K562 (cell line): Measurements from ENCODE around the gene IL10RB. TPM values are rescaled to one million over a fixed set of nuclear protein-coding genes. Genes with fewer than 3 reads are reported as not detected.
A peak's percentile ranks its signal among the peaks of the same experiment; 100 is the strongest.

Experiments
- ARID2 ChIP-seq: fragments of 450-650 bp; IDR thresholded peaks from 2 replicates; pipeline ENCODE4 v1.6.1; 2017; ENCODE audit warnings: antibody characterized with exemption, mild to moderate bottlenecking
- MEF2A ChIP-seq: IDR thresholded peaks from 2 replicates; pipeline ENCODE4 v1.6.1; 2011; ENCODE audit warnings: low read depth, mild to moderate bottlenecking, low read length, moderate library complexity; ENCODE audit not compliant: control insufficient read depth
- MYC ChIP-seq, 2 experiments: fragments of 250-450 bp in 1 of 2; sonication (Bioruptor Pico) in 1 of 2; IDR thresholded peaks; 2 replicates each; pipeline versions ENCODE4 v1.5.1 to v1.6.1; 2012 to 2021; ENCODE audit warnings: low read depth in 2 of 2, borderline replicate concordance in 1 of 2, improper control_type of control experiment in 1 of 2, low read length in 1 of 2, mild to moderate bottlenecking in 1 of 2, moderate library complexity in 1 of 2
- SIX5 ChIP-seq, 2 experiments: IDR thresholded peaks; 2 replicates each; pipeline ENCODE4 v1.6.1; 2011; ENCODE audit warnings: low read length in 2 of 2, borderline replicate concordance in 1 of 2, low read depth in 1 of 2, mild to moderate bottlenecking in 1 of 2, moderate library complexity in 1 of 2; ENCODE audit not compliant: insufficient read depth in 1 of 2
- SMAD2 ChIP-seq: fragments of 150-350 bp; IDR thresholded peaks from 2 replicates; pipeline ENCODE4 v1.6.1; 2014; ENCODE audit warnings: low read depth, mild to moderate bottlenecking, low read length
- THRAP3 ChIP-seq: fragments of 450-650 bp; IDR thresholded peaks from 2 replicates; pipeline ENCODE4 v1.6.1; 2016; ENCODE audit warnings: mild to moderate bottlenecking, inconsistent platforms, borderline replicate concordance
- TOE1 ChIP-seq, 2 experiments: fragments of 450-650 bp in 1 of 2; sonication (generic) in 1 of 2; formaldehyde crosslinking in 1 of 2; IDR thresholded peaks; 2 replicates each; pipeline versions ENCODE4 v1.7.1 to v1.8.0; 2016 to 2022; ENCODE audit warnings: borderline replicate concordance in 2 of 2, mild to moderate bottlenecking in 2 of 2, antibody characterized with exemption in 1 of 2, inconsistent platforms in 1 of 2, low read depth in 1 of 2, missing genetic modification reagents in 1 of 2, moderate library complexity in 1 of 2
- U2AF1 ChIP-seq: fragments of 200-400 bp; formaldehyde crosslinking; optimal IDR thresholded peaks from 2 replicates; pipeline ENCODE3; 2017; ENCODE audit warnings: mild to moderate bottlenecking, low read depth, low read length, moderate library complexity
- ZFP30 ChIP-seq: fragments of 250-450 bp; sonication (Bioruptor Pico); IDR thresholded peaks from 2 replicates; pipeline ENCODE4 v1.8.0; 2022; ENCODE audit warnings: moderate library complexity, mild to moderate bottlenecking, inconsistent platforms, borderline replicate concordance
- ZKSCAN3 ChIP-seq: fragments of 250-450 bp; sonication (Bioruptor Pico); IDR thresholded peaks from 2 replicates; pipeline ENCODE4 v1.4.0; 2020
- ZNF436 ChIP-seq: fragments of 250-450, 450-650 bp; sonication (Bioruptor Pico); formaldehyde crosslinking; IDR thresholded peaks from 2 replicates; pipeline ENCODE4 v1.7.0; 2020; ENCODE audit warnings: mild to moderate bottlenecking
- polyA plus RNA-seq, 8 experiments: library from polyadenylated mRNA; depleted of rRNA in 4 of 8; stranded (reverse) in 5 of 8; unstranded in 3 of 8; fragments of >200 nt; fragmentation: Nextera tagmentation in 2 of 8; fragmentation: Illumina TruSeq in 1 of 8; extraction: Ambion mirVana in 2 of 8; extraction: Trizol in 1 of 8; gene quantifications; 2 replicates each; pipeline versions ENCODE4 v1.2.1 to v1.2.3, GENCODE V29; 2011 to 2014; ENCODE audit warnings: inconsistent platforms in 1 of 8, missing spikeins in 1 of 8
- total RNA-seq, 7 experiments: library from RNA; depleted of rRNA in 6 of 7; stranded (reverse); fragments of >200 nt in 6 of 7; fragmentation: Illumina TruSeq in 2 of 7; extraction: Trizol in 2 of 7; gene quantifications; 2 replicates each; pipeline versions ENCODE4 v1.2.1 to v1.2.3, GENCODE V29; 2011 to 2021; ENCODE audit warnings: low replicate concordance in 1 of 7
- TF ChIP-seq, protein P1 (sequence below): sonication (generic); formaldehyde crosslinking; IDR thresholded peaks from 2 replicates; pipeline ENCODE4 v1.8.1; 2023; ENCODE audit warnings: mild to moderate bottlenecking, missing genetic modification reagents
- TF ChIP-seq, protein P2 (sequence below): sonication (generic); formaldehyde crosslinking; IDR thresholded peaks from 2 replicates; pipeline ENCODE4 v1.8.1; 2023; ENCODE audit warnings: mild to moderate bottlenecking, missing genetic modification reagents, moderate library complexity
- TF ChIP-seq, protein P3 (sequence below): fragments of 450-650 bp; IDR thresholded peaks from 2 replicates; pipeline ENCODE4 v1.6.1; 2016; ENCODE audit warnings: antibody characterized with exemption
- TF ChIP-seq, protein P4 (sequence below): fragments of 250-450 bp; sonication (Bioruptor Pico); IDR thresholded peaks from 2 replicates; pipeline ENCODE4 v1.4.0; 2020; ENCODE audit warnings: mild to moderate bottlenecking, moderate library complexity
- TF ChIP-seq, protein P5 (sequence below): sonication (generic); formaldehyde crosslinking; IDR thresholded peaks from 2 replicates; pipeline ENCODE4 v1.9.0; 2022; ENCODE audit warnings: mild to moderate bottlenecking, missing genetic modification reagents

IL10RB gene
- total and polyA plus RNA-seq, 9 of the 15 experiments (the other 6 are each of a cell fraction or from before 2014, with no cell fraction given), result 10.9 to 33.8 (median 23.0) TPM

DNA sequence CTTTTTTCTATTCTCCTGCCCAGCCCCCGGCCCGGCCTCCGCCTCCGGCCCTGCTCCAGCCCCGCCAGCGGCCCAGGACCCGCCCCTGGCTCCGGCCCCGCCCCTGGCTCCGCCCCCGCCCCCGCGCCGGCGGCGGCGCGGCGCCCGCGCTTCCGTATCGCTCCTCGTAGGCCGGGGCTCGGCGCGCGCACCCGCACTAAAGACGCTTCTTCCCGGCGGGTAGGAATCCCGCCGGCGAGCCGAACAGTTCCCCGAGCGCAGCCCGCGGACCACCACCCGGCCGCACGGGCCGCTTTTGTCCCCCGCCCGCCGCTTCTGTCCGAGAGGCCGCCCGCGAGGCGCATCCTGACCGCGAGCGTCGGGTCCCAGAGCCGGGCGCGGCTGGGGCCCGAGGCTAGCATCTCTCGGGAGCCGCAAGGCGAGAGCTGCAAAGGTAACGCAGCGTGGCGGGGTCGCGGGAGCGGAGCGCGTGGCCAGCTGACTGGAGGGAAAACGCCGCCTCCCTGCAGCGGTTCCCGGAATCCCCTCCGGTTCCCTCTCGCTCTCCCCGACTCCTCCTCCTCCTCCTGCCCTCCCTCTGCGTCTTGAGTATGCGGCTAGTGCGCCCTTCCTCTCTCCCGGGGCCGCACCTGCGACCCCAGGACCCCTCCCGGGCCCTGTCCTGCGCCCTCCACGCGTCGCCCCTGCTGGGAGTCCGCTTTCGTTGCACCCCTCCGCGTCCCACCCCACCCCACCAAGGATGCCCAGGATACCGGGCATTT lies 36.2 kb upstream of the IL10RB start, which contains the start of gene IFNAR2 (continued):
- no peak for TF ChIP-seq SMAD2
- TF ChIP-seq MYC (IDR thresholded peaks at IDR 0.05; ENCODE audit: low read depth, low read length), result peak; percentile 67
- TF ChIP-seq MYC (CRISPR knock-in tag; IDR thresholded peaks at IDR 0.05; ENCODE audit: borderline replicate concordance, low read depth), result peak; percentile 76; the same call in 1 of the 2 replicates
- TF ChIP-seq ZFP30 (CRISPR knock-in tag), result no peak
- no peak for TF ChIP-seq THRAP3
- TF ChIP-seq, protein P1, sequence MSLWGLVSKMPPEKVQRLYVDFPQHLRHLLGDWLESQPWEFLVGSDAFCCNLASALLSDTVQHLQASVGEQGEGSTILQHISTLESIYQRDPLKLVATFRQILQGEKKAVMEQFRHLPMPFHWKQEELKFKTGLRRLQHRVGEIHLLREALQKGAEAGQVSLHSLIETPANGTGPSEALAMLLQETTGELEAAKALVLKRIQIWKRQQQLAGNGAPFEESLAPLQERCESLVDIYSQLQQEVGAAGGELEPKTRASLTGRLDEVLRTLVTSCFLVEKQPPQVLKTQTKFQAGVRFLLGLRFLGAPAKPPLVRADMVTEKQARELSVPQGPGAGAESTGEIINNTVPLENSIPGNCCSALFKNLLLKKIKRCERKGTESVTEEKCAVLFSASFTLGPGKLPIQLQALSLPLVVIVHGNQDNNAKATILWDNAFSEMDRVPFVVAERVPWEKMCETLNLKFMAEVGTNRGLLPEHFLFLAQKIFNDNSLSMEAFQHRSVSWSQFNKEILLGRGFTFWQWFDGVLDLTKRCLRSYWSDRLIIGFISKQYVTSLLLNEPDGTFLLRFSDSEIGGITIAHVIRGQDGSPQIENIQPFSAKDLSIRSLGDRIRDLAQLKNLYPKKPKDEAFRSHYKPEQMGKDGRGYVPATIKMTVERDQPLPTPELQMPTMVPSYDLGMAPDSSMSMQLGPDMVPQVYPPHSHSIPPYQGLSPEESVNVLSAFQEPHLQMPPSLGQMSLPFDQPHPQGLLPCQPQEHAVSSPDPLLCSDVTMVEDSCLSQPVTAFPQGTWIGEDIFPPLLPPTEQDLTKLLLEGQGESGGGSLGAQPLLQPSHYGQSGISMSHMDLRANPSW (CRISPR knock-in tag), result no peak
- TF ChIP-seq SIX5 (IDR thresholded peaks at IDR 0.05; ENCODE audit: borderline replicate concordance in 1 of 2, insufficient read depth in 1 of 2, low read depth in 1 of 2, low read length in 2 of 2), result no peak
- no peak for TF ChIP-seq ZNF436 (CRISPR knock-in tag)
- TF ChIP-seq, protein P2, sequence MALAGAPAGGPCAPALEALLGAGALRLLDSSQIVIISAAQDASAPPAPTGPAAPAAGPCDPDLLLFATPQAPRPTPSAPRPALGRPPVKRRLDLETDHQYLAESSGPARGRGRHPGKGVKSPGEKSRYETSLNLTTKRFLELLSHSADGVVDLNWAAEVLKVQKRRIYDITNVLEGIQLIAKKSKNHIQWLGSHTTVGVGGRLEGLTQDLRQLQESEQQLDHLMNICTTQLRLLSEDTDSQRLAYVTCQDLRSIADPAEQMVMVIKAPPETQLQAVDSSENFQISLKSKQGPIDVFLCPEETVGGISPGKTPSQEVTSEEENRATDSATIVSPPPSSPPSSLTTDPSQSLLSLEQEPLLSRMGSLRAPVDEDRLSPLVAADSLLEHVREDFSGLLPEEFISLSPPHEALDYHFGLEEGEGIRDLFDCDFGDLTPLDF, result no peak
- TF ChIP-seq TOE1 (IDR thresholded peaks at IDR 0.05; ENCODE audit: borderline replicate concordance), result no peak
- no peak for TF ChIP-seq TOE1 (CRISPR knock-in tag; IDR thresholded peaks at IDR 0.05; ENCODE audit: borderline replicate concordance, low read depth)
- TF ChIP-seq, protein P3, sequence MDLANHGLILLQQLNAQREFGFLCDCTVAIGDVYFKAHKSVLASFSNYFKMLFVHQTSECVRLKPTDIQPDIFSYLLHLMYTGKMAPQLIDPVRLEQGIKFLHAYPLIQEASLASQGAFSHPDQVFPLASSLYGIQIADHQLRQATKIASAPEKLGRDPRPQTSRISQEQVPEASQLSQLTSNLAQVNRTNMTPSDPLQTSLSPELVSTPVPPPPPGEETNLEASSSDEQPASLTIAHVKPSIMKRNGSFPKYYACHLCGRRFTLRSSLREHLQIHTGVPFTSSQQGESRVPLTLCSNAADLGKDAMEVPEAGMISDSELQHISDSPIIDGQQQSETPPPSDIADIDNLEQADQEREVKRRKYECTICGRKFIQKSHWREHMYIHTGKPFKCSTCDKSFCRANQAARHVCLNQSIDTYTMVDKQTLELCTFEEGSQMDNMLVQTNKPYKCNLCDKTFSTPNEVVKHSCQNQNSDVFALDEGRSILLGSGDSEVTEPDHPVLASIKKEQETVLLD, result no peak
- TF ChIP-seq MEF2A, result no peak
- no peak for TF ChIP-seq ARID2
- no peak for TF ChIP-seq ZKSCAN3 (CRISPR knock-in tag)
- TF ChIP-seq, protein P4, sequence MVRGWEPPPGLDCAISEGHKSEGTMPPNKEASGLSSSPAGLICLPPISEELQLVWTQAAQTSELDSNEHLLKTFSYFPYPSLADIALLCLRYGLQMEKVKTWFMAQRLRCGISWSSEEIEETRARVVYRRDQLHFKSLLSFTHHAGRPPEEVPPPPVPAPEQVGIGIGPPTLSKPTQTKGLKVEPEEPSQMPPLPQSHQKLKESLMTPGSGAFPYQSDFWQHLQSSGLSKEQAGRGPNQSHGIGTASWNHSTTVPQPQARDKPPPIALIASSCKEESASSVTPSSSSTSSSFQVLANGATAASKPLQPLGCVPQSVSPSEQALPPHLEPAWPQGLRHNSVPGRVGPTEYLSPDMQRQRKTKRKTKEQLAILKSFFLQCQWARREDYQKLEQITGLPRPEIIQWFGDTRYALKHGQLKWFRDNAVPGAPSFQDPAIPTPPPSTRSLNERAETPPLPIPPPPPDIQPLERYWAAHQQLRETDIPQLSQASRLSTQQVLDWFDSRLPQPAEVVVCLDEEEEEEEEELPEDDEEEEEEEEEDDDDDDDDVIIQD (CRISPR knock-in tag), result no peak
- peak; percentile 50 for TF ChIP-seq U2AF1
- TF ChIP-seq, protein P5, sequence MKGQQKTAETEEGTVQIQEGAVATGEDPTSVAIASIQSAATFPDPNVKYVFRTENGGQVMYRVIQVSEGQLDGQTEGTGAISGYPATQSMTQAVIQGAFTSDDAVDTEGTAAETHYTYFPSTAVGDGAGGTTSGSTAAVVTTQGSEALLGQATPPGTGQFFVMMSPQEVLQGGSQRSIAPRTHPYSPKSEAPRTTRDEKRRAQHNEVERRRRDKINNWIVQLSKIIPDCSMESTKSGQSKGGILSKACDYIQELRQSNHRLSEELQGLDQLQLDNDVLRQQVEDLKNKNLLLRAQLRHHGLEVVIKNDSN, result peak; percentile 4
